B cell (primary cell): ENCODE data around the gene TMEM92. TPM values are rescaled to one million over a fixed set of nuclear protein-coding genes. Genes with fewer than 3 reads are reported as not detected.

Experiments
- ATAC-seq: fragments of 200-7000 bp; cut with Tn5 transposase; one replicate; pipeline ENCODE4 v1.10.0; 2021; ENCODE audit warnings: low read depth, mild to moderate bottlenecking, moderate number of reproducible peaks, moderate library complexity
- CTCF ChIA-PET: fragments of 350-600 bp; sonication (Branson Sonifier 250); formaldehyde crosslinking; loops from one replicate; lab custom pipeline; 2021; ENCODE audit warnings: antibody characterized with exemption, inconsistent platforms; lab: Charles Lee
- POLR2A ChIA-PET: fragments of 350-600 bp; sonication (Branson Sonifier 250); formaldehyde crosslinking; loops from one replicate; lab custom pipeline; 2021; ENCODE audit warnings: antibody characterized with exemption; lab: Charles Lee
- DNase-seq: peaks from one replicate; pipeline ENCODE4 v3.0.0; 2013
- H2AFZ ChIP-seq: 2 replicates; pipeline ENCODE4 v1.6.1; 2012; ENCODE audit warnings: mild to moderate bottlenecking, low read depth, low read length; ENCODE audit not compliant: insufficient read depth, poor library complexity, severe bottlenecking
- H3K27ac ChIP-seq, 2 donors: 1 replicate in 1 of 2; 2 replicates in 1 of 2; pipeline ENCODE4 v1.5.1; 2012 to 2013; ENCODE audit warnings: low read length in 2 of 2, mild to moderate bottlenecking in 2 of 2, moderate library complexity in 1 of 2
- H3K27me3 ChIP-seq, 4 experiments: fragments of 200-600 bp in 1 of 4; sonication (generic) in 1 of 4; replicated peaks in 1 of 4; 1 replicate in 2 of 4; 2 replicates in 2 of 4; pipeline versions ENCODE4 v1.6.1 to v1.7.0; 2013 to 2016; ENCODE audit warnings: low read length in 3 of 4, mild to moderate bottlenecking in 2 of 4, mixed read lengths in 1 of 4, moderate library complexity in 1 of 4; ENCODE audit not compliant: insufficient read depth in 4 of 4, control insufficient read depth in 3 of 4; ENCODE audit errors: control extremely low read depth in 1 of 4
- H3K36me3 ChIP-seq, 2 experiments: replicated peaks in 1 of 2; 1 replicate in 1 of 2; 2 replicates in 1 of 2; pipeline versions ENCODE4 v1.6.1 to v1.7.1; 2013; ENCODE audit warnings: low read length in 1 of 2; ENCODE audit not compliant: insufficient read depth in 2 of 2, control insufficient read depth in 1 of 2; ENCODE audit errors: control extremely low read depth in 1 of 2, extremely low read depth in 1 of 2
- H3K4me1 ChIP-seq, 2 donors: fragments of 200-600 bp in 1 of 2; sonication (generic) in 1 of 2; 1 replicate in 1 of 2; 2 replicates in 1 of 2; pipeline versions ENCODE4 v1.5.1 to v1.6.1; 2013 to 2017; ENCODE audit warnings: low read length in 2 of 2; ENCODE audit not compliant: control insufficient read depth in 2 of 2, insufficient read depth in 2 of 2
- H3K4me2 ChIP-seq: replicated peaks from 2 replicates; pipeline ENCODE3; 2012; ENCODE audit warnings: mild to moderate bottlenecking, low read depth, low read length; ENCODE audit not compliant: poor library complexity, severe bottlenecking
- H3K4me3 ChIP-seq, 5 experiments: fragments of 200-600 bp in 1 of 5; sonication (generic) in 1 of 5; 1 replicate in 3 of 5; 2 replicates in 2 of 5; pipeline versions ENCODE4 v1.5.1 to v1.7.0; 2011 to 2016; ENCODE audit warnings: low read length in 4 of 5, mild to moderate bottlenecking in 4 of 5, low read depth in 2 of 5, control low read depth in 1 of 5, moderate library complexity in 1 of 5; ENCODE audit not compliant: insufficient read depth in 1 of 5; ENCODE audit errors: control extremely low read depth in 1 of 5, extremely low read depth in 1 of 5
- H3K79me2 ChIP-seq: fragments of 200-600 bp; sonication (generic); one replicate; pipeline ENCODE4 v1.6.0; 2016; ENCODE audit warnings: low read length; ENCODE audit not compliant: control insufficient read depth, insufficient read depth
- H3K9ac ChIP-seq: fragments of 200-600 bp; sonication (generic); 2 replicates; pipeline ENCODE4 v1.6.1; 2017; ENCODE audit warnings: mild to moderate bottlenecking, low read length, moderate library complexity
- H3K9me3 ChIP-seq, 3 donors: one replicate each; pipeline versions ENCODE4 v1.6.1 to v1.7.1; 2013; ENCODE audit warnings: low read length in 2 of 3; ENCODE audit not compliant: control insufficient read depth in 2 of 3, insufficient read depth in 1 of 3; ENCODE audit errors: control extremely low read depth in 1 of 3
- H4K20me1 ChIP-seq: 2 replicates; pipeline ENCODE4 v1.6.0; 2012; ENCODE audit warnings: mild to moderate bottlenecking, low read length; ENCODE audit not compliant: insufficient read depth, control insufficient read depth, poor library complexity, severe bottlenecking
- H3K27ac Mint-ChIP-seq: one replicate; pipeline ENCODE4 v1.8.0; 2021; ENCODE audit warnings: mixed read lengths
- H3K27me3 Mint-ChIP-seq: one replicate; pipeline ENCODE4 v1.8.0; 2021; ENCODE audit warnings: mixed read lengths
- H3K4me1 Mint-ChIP-seq: one replicate; pipeline ENCODE4 v1.8.0; 2021; ENCODE audit warnings: mixed read lengths
- H3K4me3 Mint-ChIP-seq: one replicate; pipeline ENCODE4 v1.8.0; 2021; ENCODE audit warnings: mixed read lengths
- H3K9me3 Mint-ChIP-seq: one replicate; pipeline ENCODE4 v1.8.0; 2022; ENCODE audit warnings: mixed read lengths; ENCODE audit not compliant: insufficient read depth
- CTCF ChIP-seq: fragments of 200-600 bp; IDR thresholded peaks from one replicate; pipeline ENCODE4 v1.8.0; 2022; ENCODE audit warnings: antibody characterized with exemption, mild to moderate bottlenecking
- EZH2 ChIP-seq: IDR thresholded peaks from 2 replicates; pipeline ENCODE4 v1.6.1; 2012; ENCODE audit warnings: borderline replicate concordance, low read depth, mild to moderate bottlenecking, moderate library complexity, low read length; ENCODE audit not compliant: insufficient read depth, poor library complexity, severe bottlenecking
- WGBS: methylation state at CpG from one replicate; pipeline ENCODE4 v1.1.5; 2013; ENCODE audit warnings: missing lambda C conversion rate; ENCODE audit not compliant: insufficient coverage; 5-methylcytosine and 5-hydroxymethylcytosine counted together
- intact Hi-C: fragments of 100-400 bp; cut with micrococcal nuclease; formaldehyde crosslinking; loops from one replicate; pipeline ENCODE4 v1.10.0; 2022
- polyA plus RNA-seq: library from polyadenylated mRNA; depleted of rRNA; stranded (reverse); fragments of >200 nt; gene quantifications from 2 replicates; pipeline ENCODE4 v1.2.3, GENCODE V29; 2012
- total RNA-seq, 2 donors: library from RNA; stranded (reverse); fragments of 120-200 nt in 1 of 2; gene quantifications; 1 replicate in 1 of 2; 2 replicates in 1 of 2; pipeline versions ENCODE4 v1.2.3 to v1.2.4, GENCODE V29; 2013 to 2022

Gene TMEM92
- total and polyA plus RNA-seq, 2 donors (not counting 1 experiment from before 2014, with no cell fraction given), result not detected

DNA sequence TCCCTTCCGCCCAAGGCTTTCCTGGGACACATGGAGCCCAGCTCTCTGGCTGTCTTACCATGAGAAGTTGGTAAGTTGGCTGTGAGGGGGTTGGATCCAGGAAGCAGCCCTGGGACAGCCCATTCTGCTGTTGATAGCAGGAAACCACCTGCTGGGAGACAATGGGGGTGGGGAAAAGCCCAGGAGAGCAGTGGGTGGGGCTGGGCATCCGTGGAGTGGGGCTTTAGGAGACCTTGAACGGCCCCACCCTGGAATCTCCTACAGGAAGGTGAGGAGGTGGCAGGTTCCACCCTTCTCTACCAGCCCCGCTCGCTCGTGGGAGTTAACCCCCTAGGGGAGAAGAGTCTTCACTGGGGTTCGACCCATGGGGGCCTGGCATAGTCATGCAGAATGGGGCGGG lies 5.8 kb downstream of the TMEM92 start:
- H3K36me3 ChIP-seq, result no peaks in the 10 kb centered on the region
- H4K20me1 ChIP-seq, result no peaks in the 10 kb centered on the region
- Mint-ChIP-seq H3K4me1 (peaks cover 4% of the 10 kb centered on the region), H3K9me3 (no peaks in the 10 kb centered on the region), H3K27ac (no peak overlapping the region), H3K4me3 (no peak overlapping the region), H3K27me3 (peaks cover 66% of the 10 kb centered on the region)
- ChIA-PET POLR2A (no interaction called here), CTCF (interaction anchor here (2.3 kb wide), 1 partner anchor 110 kb away, joined by 6 read pairs; no protein-coding TSS in a partner anchor)
- no peak for TF ChIP-seq EZH2
- TF ChIP-seq CTCF, result no peak
- 57% methylated on average over 3 of the region's 8 CpGs for WGBS
- no peak for DNase-seq
- H3K27ac ChIP-seq, result no peak overlapping the region
- no peak overlapping the region for H3K9ac ChIP-seq
- H3K4me1 ChIP-seq, result no peaks in the 10 kb centered on the region
- no peaks in the 10 kb centered on the region for H3K79me2 ChIP-seq
- no peak overlapping the region for H2AFZ ChIP-seq
- no peak overlapping the region for H3K4me2 ChIP-seq
- no peak overlapping the region for H3K4me3 ChIP-seq
- peaks cover 0 to 3% (median 0%) of the 10 kb centered on the region in 3 donors for H3K9me3 ChIP-seq
- no peak for ATAC-seq
- intact Hi-C loops, result no loop called here
- H3K27me3 ChIP-seq, result peaks cover 0 to 42% (median 4%) of the 10 kb centered on the region in 4 experiments

GRCh38 chr17:50280801-50281441 lies 6.7 kb downstream of the TMEM92 start:
- POLR2A ChIA-PET, result no interaction called here
- Histone ChIP-seq H3K79me2 (no peaks in the 10 kb centered on the region), H3K9me3 (peaks cover 0 to 3% (median 0%) of the 10 kb centered on the region in 3 donors), H3K36me3 (no peaks in the 10 kb centered on the region), H3K4me3 (no peak overlapping the region), H3K27me3 (peaks cover 0 to 38% (median 4%) of the 10 kb centered on the region in 4 experiments), H3K27ac (no peak overlapping the region), H2AFZ (no peak overlapping the region), H3K4me1 (no peaks in the 10 kb centered on the region), H4K20me1 (no peaks in the 10 kb centered on the region), H3K4me2 (no peak overlapping the region), H3K9ac (no peak overlapping the region)
- ATAC-seq, result no peak
- peaks cover 61% of the 10 kb centered on the region for H3K27me3 Mint-ChIP-seq
- WGBS, result 78% methylated on average over 5 of the region's 7 CpGs
- intact Hi-C loops, result no loop called here
- TF ChIP-seq CTCF (no peak), EZH2 (no peak)
- no peak overlapping the region for H3K4me3 Mint-ChIP-seq
- H3K27ac Mint-ChIP-seq, result no peak overlapping the region
- no peak for DNase-seq
- no peaks in the 10 kb centered on the region for H3K9me3 Mint-ChIP-seq
- CTCF ChIA-PET, result interaction anchor here (1.0 to 2.3 kb wide), 4 partner anchors 8 to 111 kb away, joined by 3 to 6 read pairs (median 3); no protein-coding TSS in a partner anchor
- H3K4me1 Mint-ChIP-seq, result peaks cover 4% of the 10 kb centered on the region
